ENCODE data around the gene GPR176.

DNA sequence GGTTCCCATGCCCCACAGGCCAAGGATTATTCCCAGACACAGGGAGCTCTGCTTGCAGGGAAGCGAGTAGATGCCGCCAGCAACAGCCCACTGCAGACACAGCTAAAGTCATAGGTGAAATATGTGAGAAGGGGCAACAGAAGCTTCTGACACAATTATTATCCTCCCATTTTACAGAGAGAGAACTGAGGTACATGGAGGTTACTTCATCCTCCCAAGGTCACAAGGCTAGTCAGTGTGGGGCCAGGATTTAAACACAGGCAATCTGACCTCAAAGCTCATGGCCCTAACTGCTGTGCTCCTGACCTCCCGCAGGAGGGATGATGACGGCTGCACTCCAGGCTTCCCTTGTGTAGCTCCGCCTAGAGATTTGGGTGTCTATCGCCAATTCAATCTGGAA, 121.7 kb downstream of the GPR176 start:
- no peak for TF ChIP-seq CTCF (IDR thresholded peaks at IDR 0.05)
- TF ChIP-seq POLR2A (IDR thresholded peaks at IDR 0.05; ENCODE audit: low read depth) = no peak
- no peak for TF ChIP-seq POLR2AphosphoS5 (IDR thresholded peaks at IDR 0.05)
